H1 (cell line): ENCODE data around the gene CCS. TPM values are rescaled to one million over a fixed set of nuclear protein-coding genes. Genes with fewer than 3 reads are reported as not detected.

Experiments used
- CTCF ChIA-PET: fragments of 300-600 bp; sonication (Branson Sonifier 250); formaldehyde crosslinking; loops from one replicate; lab custom pipeline; 2021; ENCODE audit not compliant: partially characterized antibody; lab: Charles Lee
- POLR2A ChIA-PET: fragments of 300-600 bp; sonication (Branson Sonifier 250); formaldehyde crosslinking; loops from one replicate; lab custom pipeline; 2021; ENCODE audit warnings: inconsistent platforms; ENCODE audit not compliant: partially characterized antibody; lab: Charles Lee
- DNase-seq, 2 experiments: peaks; one replicate each; pipeline versions ENCODE4 v3.0.0 to v3.0.0-alpha.2; 2010 to 2022; ENCODE audit warnings: low spot score in 2 of 2, low read depth in 1 of 2, mixed read lengths in 1 of 2
- FAIRE-seq: peaks from 2 replicates; lab custom pipeline; 2011; peaks lifted over from hg19 to GRCh38; lab: Jason Lieb, UNC
- H2AFZ ChIP-seq: 2 replicates; pipeline ENCODE4 v1.8.1; 2012; ENCODE audit warnings: low read length, inconsistent platforms
- H2AK5ac ChIP-seq: 2 replicates; pipeline ENCODE4 v1.6.1; 2013; ENCODE audit warnings: low read depth, low read length
- H2BK120ac ChIP-seq: replicated peaks from 2 replicates; pipeline ENCODE3; 2013; ENCODE audit warnings: low read depth, low read length, inconsistent platforms
- H2BK12ac ChIP-seq: 2 replicates; pipeline ENCODE4 v1.6.1; 2013; ENCODE audit warnings: low read depth, low read length
- H2BK15ac ChIP-seq: 2 replicates; pipeline ENCODE4 v1.6.1; 2013; ENCODE audit warnings: low read length
- H2BK20ac ChIP-seq: 2 replicates; pipeline ENCODE4 v1.6.1; 2013; ENCODE audit warnings: low read length
- H2BK5ac ChIP-seq: 2 replicates; pipeline ENCODE4 v1.6.1; 2013; ENCODE audit warnings: low read depth, low read length
- H3K14ac ChIP-seq: 2 replicates; pipeline ENCODE4 v1.6.1; 2013; ENCODE audit warnings: inconsistent platforms; ENCODE audit not compliant: insufficient read length
- H3K18ac ChIP-seq: 2 replicates; pipeline ENCODE4 v1.6.1; 2013; ENCODE audit warnings: low read length; ENCODE audit errors: extremely low read depth
- H3K23ac ChIP-seq: 2 replicates; pipeline ENCODE4 v1.6.1; 2013; ENCODE audit warnings: inconsistent platforms; ENCODE audit not compliant: insufficient read length
- H3K23me2 ChIP-seq: 2 replicates; pipeline ENCODE4 v1.6.1; 2013; ENCODE audit warnings: low read depth, low read length
- H3K27ac ChIP-seq: 2 replicates; pipeline ENCODE4 v1.6.1; 2011; ENCODE audit warnings: low read depth, low read length, inconsistent platforms
- H3K27me3 ChIP-seq, 4 experiments: replicated peaks in 1 of 4; 1 replicate in 1 of 4; 2 replicates in 3 of 4; pipeline versions ENCODE4 v1.6.1 to v1.8.1; 2011 to 2013; ENCODE audit warnings: low read length in 3 of 4, mild to moderate bottlenecking in 3 of 4, inconsistent platforms in 2 of 4, mixed read lengths in 2 of 4, moderate library complexity in 1 of 4; ENCODE audit not compliant: control insufficient read depth in 3 of 4, insufficient read depth in 3 of 4; ENCODE audit errors: extremely low read depth in 1 of 4
- H3K36me3 ChIP-seq, 4 experiments: 2 replicates each; pipeline versions ENCODE4 v1.6.1 to v1.8.1; 2011 to 2013; ENCODE audit warnings: mild to moderate bottlenecking in 4 of 4, low read length in 3 of 4, moderate library complexity in 2 of 4, control low read depth in 1 of 4, inconsistent platforms in 1 of 4; ENCODE audit not compliant: insufficient read depth in 4 of 4, control insufficient read depth in 2 of 4
- H3K4ac ChIP-seq: replicated peaks from 2 replicates; pipeline ENCODE3; 2013; ENCODE audit warnings: low read length, low read depth, mixed read lengths, inconsistent platforms; ENCODE audit not compliant: insufficient read length
- H3K4me1 ChIP-seq, 4 experiments: replicated peaks in 1 of 4; 1 replicate in 1 of 4; 2 replicates in 3 of 4; pipeline versions ENCODE4 v1.6.1 to v1.8.1; 2011 to 2013; ENCODE audit warnings: low read length in 3 of 4, inconsistent platforms in 2 of 4, mixed read lengths in 1 of 4; ENCODE audit not compliant: insufficient read depth in 4 of 4, control insufficient read depth in 3 of 4
- H3K4me2 ChIP-seq, 2 experiments: 2 replicates each; pipeline versions ENCODE4 v1.6.1 to v1.8.1; 2011 to 2013; ENCODE audit warnings: low read depth in 2 of 2, low read length in 2 of 2, control low read depth in 1 of 2, inconsistent platforms in 1 of 2, mild to moderate bottlenecking in 1 of 2; ENCODE audit not compliant: insufficient read depth in 1 of 2
- H3K4me3 ChIP-seq, 4 experiments: fragments of 200-600, 300-600 bp in 1 of 4; sonication (generic), shearing (Covaris generic), sonication (Bioruptor Twin) in 1 of 4; 2 replicates each; pipeline versions ENCODE4 v1.5.1 to v1.8.1; 2011 to 2016; ENCODE audit warnings: low read length in 4 of 4, low read depth in 3 of 4, control low read depth in 2 of 4, inconsistent platforms in 2 of 4, mild to moderate bottlenecking in 2 of 4, mixed read lengths in 1 of 4, moderate library complexity in 1 of 4; ENCODE audit not compliant: insufficient read depth in 2 of 4; ENCODE audit errors: extremely low read depth in 1 of 4
- H3K56ac ChIP-seq: replicated peaks from 2 replicates; pipeline ENCODE3; 2013; ENCODE audit warnings: low read depth, mild to moderate bottlenecking, mixed read lengths, low read length, inconsistent platforms; ENCODE audit not compliant: insufficient read length
- H3K79me1 ChIP-seq: 2 replicates; pipeline ENCODE4 v1.6.1; 2013; ENCODE audit warnings: low read depth, low read length, control low read depth
- H3K79me2 ChIP-seq, 2 experiments: 2 replicates each; pipeline versions ENCODE4 v1.6.1 to v1.8.1; 2012 to 2013; ENCODE audit warnings: low read length in 2 of 2, mild to moderate bottlenecking in 2 of 2, inconsistent platforms in 1 of 2; ENCODE audit not compliant: insufficient read depth in 2 of 2, control insufficient read depth in 1 of 2
- H3K9ac ChIP-seq, 4 experiments: replicated peaks in 1 of 4; 1 replicate in 1 of 4; 2 replicates in 3 of 4; pipeline versions ENCODE4 v1.6.1 to v1.8.1; 2011 to 2013; ENCODE audit warnings: low read depth in 3 of 4, low read length in 3 of 4, control low read depth in 2 of 4, mild to moderate bottlenecking in 2 of 4, moderate library complexity in 2 of 4, inconsistent platforms in 1 of 4; ENCODE audit errors: extremely low read depth in 1 of 4
- H3K9me3 ChIP-seq, 2 experiments: 2 replicates each; pipeline versions ENCODE4 v1.6.1 to v1.8.1; 2012 to 2013; ENCODE audit warnings: mild to moderate bottlenecking in 2 of 2, moderate library complexity in 2 of 2, control low read depth in 1 of 2, inconsistent platforms in 1 of 2, low read depth in 1 of 2, low read length in 1 of 2, mixed read lengths in 1 of 2; ENCODE audit not compliant: insufficient read depth in 2 of 2
- H4K20me1 ChIP-seq, 2 experiments: replicated peaks in 1 of 2; 2 replicates each; pipeline versions ENCODE3 to v1.8.1; 2011 to 2013; ENCODE audit warnings: inconsistent platforms in 2 of 2, low read length in 2 of 2, mild to moderate bottlenecking in 1 of 2; ENCODE audit not compliant: insufficient read depth in 2 of 2, control insufficient read depth in 1 of 2
- H4K5ac ChIP-seq: 2 replicates; pipeline ENCODE4 v1.6.1; 2013; ENCODE audit warnings: low read length, low read depth, mixed read lengths, inconsistent platforms; ENCODE audit not compliant: insufficient read length
- H4K8ac ChIP-seq: 2 replicates; pipeline ENCODE4 v1.8.0; 2013; ENCODE audit warnings: mild to moderate bottlenecking, moderate library complexity, low read length, inconsistent platforms; ENCODE audit not compliant: insufficient read depth; ENCODE audit errors: extremely low read depth
- H4K91ac ChIP-seq: replicated peaks from 2 replicates; pipeline ENCODE3; 2013; ENCODE audit warnings: low read length, mixed read lengths, inconsistent platforms; ENCODE audit not compliant: insufficient read length
- CEBPB ChIP-seq: IDR thresholded peaks from 2 replicates; pipeline ENCODE4 v1.6.1; 2012; ENCODE audit warnings: low read depth, low read length
- E2F6 ChIP-seq: IDR thresholded peaks from 2 replicates; pipeline ENCODE4 v1.6.1; 2012; ENCODE audit warnings: inconsistent platforms
- JUN ChIP-seq: IDR thresholded peaks from 2 replicates; pipeline ENCODE4 v1.6.1; 2011; ENCODE audit warnings: low read depth, mild to moderate bottlenecking, improper control_type of control experiment, low read length
- KDM1A ChIP-seq: fragments of 200-600, 300-600 bp; sonication (generic); IDR thresholded peaks from 2 replicates; pipeline ENCODE4 v1.7.1; 2016; ENCODE audit warnings: mild to moderate bottlenecking, low read length, borderline replicate concordance
- KDM4A ChIP-seq: IDR thresholded peaks from one replicate; pipeline ENCODE4 v1.7.1; 2012; ENCODE audit warnings: low read depth, mild to moderate bottlenecking, moderate library complexity, low read length, inconsistent platforms; ENCODE audit not compliant: severe bottlenecking
- MAFK ChIP-seq: IDR thresholded peaks from 2 replicates; pipeline ENCODE4 v1.6.1; 2012; ENCODE audit warnings: low read depth, mild to moderate bottlenecking, improper control_type of control experiment, low read length
- POLR2A ChIP-seq, 2 experiments: IDR thresholded peaks; 1 replicate in 1 of 2; 2 replicates in 1 of 2; pipeline ENCODE4 v1.6.1; 2011; ENCODE audit warnings: low read depth in 2 of 2, low read length in 2 of 2, mild to moderate bottlenecking in 2 of 2; ENCODE audit errors: control extremely low read depth in 1 of 2
- WGBS, 2 experiments: shearing (Covaris generic) in 1 of 2; methylation state at CpG; one replicate each; pipeline versions ENCODE4 v1.1.6 to v1.1.7; 2013 to 2015; ENCODE audit warnings: low lambda C conversion rate in 2 of 2, mixed read lengths in 2 of 2, inconsistent platforms in 1 of 2, low coverage in 1 of 2, missing lambda C conversion rate in 1 of 2; ENCODE audit not compliant: insufficient replicate concordance in 2 of 2, insufficient coverage in 1 of 2, insufficient read length in 1 of 2; ENCODE audit errors: extremely low coverage in 1 of 2, missing lambda C conversion rate in 1 of 2; 5-methylcytosine and 5-hydroxymethylcytosine counted together
- polyA plus RNA-seq, 7 experiments: library from polyadenylated mRNA; depleted of rRNA in 3 of 7; stranded (reverse) in 5 of 7; unstranded in 2 of 7; fragments of >200 nt in 5 of 7; fragments of 200-250 nt in 2 of 7; gene quantifications; 1 replicate in 5 of 7; 2 replicates in 1 of 7; 4 replicates in 1 of 7; pipeline versions ENCODE4 v1.2.1 to v1.2.3, GENCODE V29; 2011 to 2013; ENCODE audit warnings: missing spikeins in 2 of 7, mixed read lengths in 2 of 7
- total RNA-seq: library from RNA; stranded (reverse); fragmentation: NEBNext Ultra II Directional; extraction: Animal tissue kit (Norgen Biotek cat#: 25700); gene quantifications from 2 replicates; pipeline ENCODE4 v1.2.1, GENCODE V29; 2021

Gene CCS
- total and polyA plus RNA-seq, 2 of the 8 experiments (the other 6 are each of a cell fraction or from before 2014, with no cell fraction given), result 37.1 to 37.7 TPM

- peaks cover 0 to 5% of the 10 kb centered on the region in 2 experiments; a peak in 2 of 4 replicates for H3K79me2 ChIP-seq
- H3K4me2 ChIP-seq, result no peak overlapping the region
- no peak overlapping the region for H3K4ac ChIP-seq
- H3K56ac ChIP-seq, result no peak overlapping the region
- H2AFZ ChIP-seq, result no peak overlapping the region
- peaks cover 0 to 10% (median 4%) of the 10 kb centered on the region in 4 experiments; a peak in 3 of 7 replicates for H3K27me3 ChIP-seq
- no peak overlapping the region for H3K14ac ChIP-seq
- H4K91ac ChIP-seq, result no peak overlapping the region
- peaks cover 9% of the 10 kb centered on the region for H3K23me2 ChIP-seq
- H2AK5ac ChIP-seq, result no peak overlapping the region
- H2BK15ac ChIP-seq, result no peak overlapping the region
- H3K4me1 ChIP-seq, result peaks cover 0 to 11% (median 7%) of the 10 kb centered on the region in 4 experiments; a peak in 6 of 7 replicates
- H2BK5ac ChIP-seq, result no peak overlapping the region
- no peaks in the 10 kb centered on the region for H4K20me1 ChIP-seq
- CTCF ChIA-PET, result interaction anchor here (0.7 to 3.3 kb wide), 6 partner anchors 15 to 104 kb away, joined by 3 to 17 read pairs (median 4); no protein-coding TSS in a partner anchor
- peaks cover 4 to 11% (median 10%) of the 10 kb centered on the region in 4 experiments; a peak in 6 of 8 replicates for H3K36me3 ChIP-seq
- DNase-seq (no peak), FAIRE-seq (no peak)
- TF ChIP-seq KDM1A, result no peak
- TF ChIP-seq E2F6, result no peak
- no peak for TF ChIP-seq CEBPB
- TF ChIP-seq POLR2A (IDR thresholded peaks at IDR 0.05; ENCODE audit: control extremely low read depth in 1 of 2, low read depth in 2 of 2, low read length in 2 of 2), result 0 out of 3 replicates have a peak, but pooled peaks of 1 of the 2 experiments have one; percentile 18
- no peak for TF ChIP-seq MAFK
- no peak for TF ChIP-seq JUN
- no peak for TF ChIP-seq KDM4A
- no peak overlapping the region for H2BK120ac ChIP-seq
- H3K23ac ChIP-seq, result no peak overlapping the region
- no peak overlapping the region for H2BK20ac ChIP-seq
- H3K79me1 ChIP-seq, result peaks cover 5% of the 10 kb centered on the region
- no peak overlapping the region for H3K27ac ChIP-seq
- no peak overlapping the region for H3K4me3 ChIP-seq
- no peak overlapping the region for H4K8ac ChIP-seq
- H4K5ac ChIP-seq, result no peak overlapping the region
- no peak overlapping the region for H2BK12ac ChIP-seq
- peaks cover 9 to 16% of the 10 kb centered on the region in 2 experiments for H3K9me3 ChIP-seq
- H3K18ac ChIP-seq, result no peak overlapping the region
- WGBS, 2 experiments, result 98% methylated on average over 5 of the region's 5 CpGs; no CpG with 5 or more reads in 1 of the 2 experiments
- POLR2A ChIA-PET, result interaction anchor here (0.7 to 65.3 kb wide), 3 partner anchors 21 to 83 kb away, joined by 3 to 2165 read pairs (median 4); partner anchors contain the start of genes RBM14 and RBM4
- H3K9ac ChIP-seq, result no peak overlapping the region
Observed at GRCh38 chr11:66595245-66595904, 2.4 kb downstream of the CCS start.
